HG02884 (cell line): ENCODE measurements around the gene NUP93.
"Not testable (repeated sequence)": the region's sequence is repeated elsewhere in the genome, so short reads cannot be mapped to it uniquely, and the experiment has no call there.

Experiments used
- ATAC-seq: cut with Tn5 transposase; IDR thresholded peaks from one replicate; pipeline ENCODE4 v1.9.1; 2021; ENCODE audit warnings: mild to moderate bottlenecking, moderate library complexity; ENCODE audit not compliant: unreplicated experiment

The NUP93 gene

GRCh38 chr16:56810954-56811353 is 81.0 kb downstream of the NUP93 start:
- no peak for ATAC-seq

- not testable (repeated sequence) for ATAC-seq
Measured at GRCh38 chr16:56811602-56812001, 81.7 kb downstream of the NUP93 start.

GRCh38 chr16:56812884-56813283 is 83.0 kb downstream of the NUP93 start:
- no peak for ATAC-seq

GRCh38 chr16:56814537-56815432 is 84.9 kb downstream of the NUP93 start:
- no peak for ATAC-seq

GRCh38 chr16:56815721-56816120 is 85.8 kb downstream of the NUP93 start:
- ATAC-seq: no peak

GRCh38 chr16:56817056-56817455 is 87.1 kb downstream of the NUP93 start:
- no peak for ATAC-seq

- ATAC-seq: no peak
Measured at GRCh38 chr16:56817938-56818337, 88.0 kb downstream of the NUP93 start.

GRCh38 chr16:56823081-56823733 is 93.3 kb downstream of the NUP93 start:
- ATAC-seq: no peak

GRCh38 chr16:56824331-56824730 is 94.4 kb downstream of the NUP93 start:
- no peak for ATAC-seq

GRCh38 chr16:56824804-56825203 is 94.9 kb downstream of the NUP93 start:
- no peak for ATAC-seq

GRCh38 chr16:56825826-56826225 is 95.9 kb downstream of the NUP93 start:
- no peak for ATAC-seq

- no peak for ATAC-seq
Measured at GRCh38 chr16:56828647-56829046, 98.7 kb downstream of the NUP93 start.

GRCh38 chr16:56830669-56831068 is 100.7 kb downstream of the NUP93 start:
- no peak for ATAC-seq

GRCh38 chr16:56832768-56833167 is 102.8 kb downstream of the NUP93 start:
- no peak for ATAC-seq

GRCh38 chr16:56833243-56833970 is 103.5 kb downstream of the NUP93 start:
- no peak for ATAC-seq

GRCh38 chr16:56835320-56835719 is 105.4 kb downstream of the NUP93 start:
- ATAC-seq: no peak

GRCh38 chr16:56836410-56837230 is 106.7 kb downstream of the NUP93 start:
- ATAC-seq: no peak

- ATAC-seq: no peak
Measured at GRCh38 chr16:56838622-56839337, 108.9 kb downstream of the NUP93 start.

GRCh38 chr16:56841233-56841632 is 111.3 kb downstream of the NUP93 start:
- no peak for ATAC-seq

GRCh38 chr16:56841659-56842058 is 111.7 kb downstream of the NUP93 start:
- ATAC-seq: no peak
